Central memory CD8-positive, alpha-beta T cell (primary cell): Measurements from ENCODE around the gene MRPL18.
A peak's percentile ranks its signal among the peaks of the same experiment; 100 is the strongest.
"Not testable (repeated sequence)": the region's sequence is repeated elsewhere in the genome, so short reads cannot be mapped to it uniquely, and the experiment has no call there.

Experiments used
- ATAC-seq: fragments of 150-1000 bp; cut with Tn5 transposase; replicated peaks from 2 replicates; pipeline ENCODE4 v1.10.0; 2022; ENCODE audit warnings: mild to moderate bottlenecking, moderate FRiP score, moderate number of reproducible peaks; ENCODE audit not compliant: poor library complexity, severe bottlenecking; ENCODE audit errors: extremely low read depth
- DNase-seq, 2 donors: peaks; one replicate each; pipeline ENCODE4 v3.0.0; 2021; ENCODE audit warnings: low spot score in 2 of 2
- H3K27ac Mint-ChIP-seq: one replicate; pipeline ENCODE4 v1.8.0; 2022; ENCODE audit warnings: low read depth, mild to moderate bottlenecking, moderate library complexity, mixed read lengths
- H3K27me3 Mint-ChIP-seq: one replicate; pipeline ENCODE4 v1.8.0; 2022; ENCODE audit warnings: mixed read lengths
- H3K36me3 Mint-ChIP-seq: one replicate; pipeline ENCODE4 v1.8.0; 2022; ENCODE audit warnings: mild to moderate bottlenecking, moderate library complexity, mixed read lengths; ENCODE audit not compliant: insufficient read depth
- H3K4me1 Mint-ChIP-seq: one replicate; pipeline ENCODE4 v1.8.0; 2022; ENCODE audit warnings: mixed read lengths
- H3K4me3 Mint-ChIP-seq: one replicate; pipeline ENCODE4 v1.8.0; 2022; ENCODE audit warnings: mild to moderate bottlenecking, moderate library complexity, mixed read lengths
- H3K9me3 Mint-ChIP-seq: one replicate; pipeline ENCODE4 v1.8.0; 2022; ENCODE audit warnings: mixed read lengths

MRPL18 gene

GRCh38 chr6:159788753-159789376 lies 1.4 kb upstream of the MRPL18 start:
- Mint-ChIP-seq H3K9me3 (no peaks in the 10 kb centered on the region), H3K36me3 (peaks cover 70% of the 10 kb centered on the region)

GRCh38 chr6:159789377-159790148 lies 704 bp upstream of the MRPL18 start, which contains the start of gene TCP1:
Gene TCP1 (minus strand): TSS chr6:159789602. CDS start chr6:159789468, 134 bp downstream.
- Mint-ChIP-seq H3K4me1 (peaks cover 61% of the 10 kb centered on the region), H3K9me3 (no peaks in the 10 kb centered on the region), H3K27ac (peak within 1 kb of the TSS; percentile 94), H3K36me3 (peaks cover 68% of the 10 kb centered on the region), H3K4me3 (peak within 1 kb of the TSS; percentile 95), H3K27me3 (no peaks in the 10 kb centered on the region)
- peak; percentile 81 for ATAC-seq
- DNase-seq, result peak; percentile 94

More at GRCh38 chr6:159788753-159789376, 1.4 kb upstream of the MRPL18 start:
- DNase-seq (no peak), ATAC-seq (no peak)
- H3K4me3 Mint-ChIP-seq, result peak overlapping the region; percentile 95
- no peaks in the 10 kb centered on the region for H3K27me3 Mint-ChIP-seq
- peaks cover 55% of the 10 kb centered on the region for H3K4me1 Mint-ChIP-seq
- peak overlapping the region; percentile 94 for H3K27ac Mint-ChIP-seq

- Mint-ChIP-seq H3K4me1 (peaks cover 57% of the 10 kb centered on the region), H3K9me3 (no peaks in the 10 kb centered on the region), H3K27me3 (no peaks in the 10 kb centered on the region), H3K36me3 (peaks cover 61% of the 10 kb centered on the region), H3K27ac (peak overlapping the region; percentile 94), H3K4me3 (peak overlapping the region; percentile 95)
- no peak for DNase-seq
- no peak for ATAC-seq
Observed at GRCh38 chr6:159790956-159791598, 810 bp downstream of the MRPL18 start.

- not testable (repeated sequence) for H3K27me3 Mint-ChIP-seq, DNase-seq, H3K9me3 Mint-ChIP-seq, H3K4me3 Mint-ChIP-seq, H3K27ac Mint-ChIP-seq, ATAC-seq
- Mint-ChIP-seq H3K4me1 (peaks cover 44% of the 10 kb centered on the region), H3K36me3 (peaks cover 62% of the 10 kb centered on the region)
Observed at GRCh38 chr6:159794976-159795375, 4.7 kb downstream of the MRPL18 start.

- peaks cover 23% of the 10 kb centered on the region for H3K4me1 Mint-ChIP-seq
- H3K4me3 Mint-ChIP-seq, result no peak overlapping the region
- no peak overlapping the region for H3K27ac Mint-ChIP-seq
- H3K27me3 Mint-ChIP-seq, result no peaks in the 10 kb centered on the region
- no peak for ATAC-seq
- no peak for DNase-seq
- H3K36me3 Mint-ChIP-seq, result peaks cover 45% of the 10 kb centered on the region
- no peaks in the 10 kb centered on the region for H3K9me3 Mint-ChIP-seq
Observed at GRCh38 chr6:159797554-159797953, 7.3 kb downstream of the MRPL18 start.

- H3K27me3 Mint-ChIP-seq, result no peaks in the 10 kb centered on the region
- peak within 1 kb of the TSS; percentile 59 for H3K27ac Mint-ChIP-seq
- H3K4me1 Mint-ChIP-seq, result peaks cover 12% of the 10 kb centered on the region
- no peak for ATAC-seq
- H3K9me3 Mint-ChIP-seq, result no peaks in the 10 kb centered on the region
- no peak within 1 kb of the TSS for H3K4me3 Mint-ChIP-seq
- peaks cover 30% of the 10 kb centered on the region for H3K36me3 Mint-ChIP-seq
- DNase-seq, result no peak
Observed at GRCh38 chr6:159800141-159800865, 10.0 kb downstream of the MRPL18 start, which contains the start of gene PNLDC1. Gene PNLDC1 (plus strand): TSS chr6:159800276. CDS start chr6:159800308, 32 bp downstream.

- no peaks in the 10 kb centered on the region for H3K27me3 Mint-ChIP-seq
- no peak for ATAC-seq
- peaks cover 25% of the 10 kb centered on the region for H3K36me3 Mint-ChIP-seq
- no peak overlapping the region for H3K4me3 Mint-ChIP-seq
- H3K27ac Mint-ChIP-seq, result no peak overlapping the region
- H3K4me1 Mint-ChIP-seq, result peaks cover 5% of the 10 kb centered on the region
- H3K9me3 Mint-ChIP-seq, result no peaks in the 10 kb centered on the region
- no peak for DNase-seq
Observed at GRCh38 chr6:159801935-159802334, 11.7 kb downstream of the MRPL18 start.

GRCh38 chr6:159804504-159804903 lies 14.2 kb downstream of the MRPL18 start:
- no peak for DNase-seq
- no peak overlapping the region for H3K27ac Mint-ChIP-seq
- no peaks in the 10 kb centered on the region for H3K9me3 Mint-ChIP-seq
- H3K4me1 Mint-ChIP-seq, result peaks cover 2% of the 10 kb centered on the region
- H3K4me3 Mint-ChIP-seq, result no peak overlapping the region
- H3K27me3 Mint-ChIP-seq, result no peaks in the 10 kb centered on the region
- H3K36me3 Mint-ChIP-seq, result peaks cover 2% of the 10 kb centered on the region
- no peak for ATAC-seq

GRCh38 chr6:159805440-159806020 lies 15.3 kb downstream of the MRPL18 start:
- no peaks in the 10 kb centered on the region for H3K36me3 Mint-ChIP-seq
- H3K4me3 Mint-ChIP-seq, result no peak overlapping the region
- H3K9me3 Mint-ChIP-seq, result no peaks in the 10 kb centered on the region
- ATAC-seq (no peak), DNase-seq (no peak)
- H3K27ac Mint-ChIP-seq, result no peak overlapping the region
- H3K27me3 Mint-ChIP-seq, result no peaks in the 10 kb centered on the region
- H3K4me1 Mint-ChIP-seq, result no peaks in the 10 kb centered on the region

GRCh38 chr6:159806021-159806458 lies 15.8 kb downstream of the MRPL18 start:
- ATAC-seq, result no peak
- H3K4me1 Mint-ChIP-seq, result no peaks in the 10 kb centered on the region
- no peaks in the 10 kb centered on the region for H3K27me3 Mint-ChIP-seq
- H3K9me3 Mint-ChIP-seq, result no peaks in the 10 kb centered on the region
- no peak overlapping the region for H3K27ac Mint-ChIP-seq
- H3K4me3 Mint-ChIP-seq, result no peak overlapping the region
- H3K36me3 Mint-ChIP-seq, result no peaks in the 10 kb centered on the region
- no peak for DNase-seq

- Mint-ChIP-seq H3K4me1 (no peaks in the 10 kb centered on the region), H3K27ac (no peak overlapping the region), H3K27me3 (no peaks in the 10 kb centered on the region), H3K4me3 (no peak overlapping the region), H3K9me3 (no peaks in the 10 kb centered on the region), H3K36me3 (no peaks in the 10 kb centered on the region)
- ATAC-seq, result no peak
- DNase-seq, result no peak
Observed at GRCh38 chr6:159807150-159807858, 17.0 kb downstream of the MRPL18 start.
